Measurements from ENCODE around the gene ATP9B. TPM values are rescaled to one million over a fixed set of nuclear protein-coding genes. Genes with fewer than 3 reads are reported as not detected.
A peak's percentile ranks its signal among the peaks of the same experiment; 100 is the strongest.

ATP9B gene
- total RNA-seq, 1 experiment from 2014 or later = 25.6 TPM

DNA sequence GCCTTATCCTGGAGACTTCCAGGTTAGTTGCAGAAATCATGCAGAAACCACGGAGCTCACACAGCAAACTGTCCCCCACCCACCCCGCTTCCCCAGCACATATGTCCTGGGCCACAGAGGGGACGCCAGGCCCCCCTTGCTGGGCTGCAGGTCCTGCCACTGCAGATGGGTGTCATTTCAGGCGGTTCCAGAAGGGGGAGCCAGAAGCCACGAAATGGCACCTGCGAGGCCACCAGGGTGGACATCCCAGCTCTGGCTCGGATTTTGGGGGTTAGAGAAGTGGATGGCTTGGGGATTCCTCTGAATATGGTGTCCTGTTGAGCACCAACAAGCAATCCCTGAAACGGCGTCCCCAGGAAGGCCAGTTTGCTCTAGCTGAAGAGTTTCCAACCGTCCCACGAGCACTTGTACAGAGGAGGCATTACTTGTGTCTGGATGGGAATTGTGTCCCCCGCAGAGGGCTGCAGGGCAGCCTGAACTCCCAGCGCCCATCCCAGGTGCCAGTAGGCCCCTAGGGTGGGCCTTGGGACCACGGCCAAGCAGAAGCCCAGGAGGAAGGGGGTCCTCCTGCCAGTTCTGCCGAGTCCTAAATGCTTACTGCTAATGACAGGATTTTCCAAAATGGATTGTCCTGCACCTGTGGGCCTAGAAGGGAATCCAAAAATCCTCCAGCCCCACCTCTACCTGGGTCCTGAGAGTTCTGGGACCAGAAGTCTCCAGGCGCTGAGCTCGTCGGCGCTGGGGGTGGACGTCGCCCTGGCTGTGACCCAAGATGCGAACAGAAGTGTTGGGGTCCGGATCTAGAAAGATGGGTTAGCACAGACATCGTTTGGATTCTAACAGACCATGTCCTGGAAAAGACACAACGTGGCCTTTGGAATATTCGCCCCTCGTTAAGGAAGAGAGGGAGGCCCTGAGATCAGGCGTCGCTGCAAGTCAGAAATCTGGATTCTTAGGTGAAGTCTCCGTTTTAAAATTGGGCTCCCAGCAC is 311.9 kb downstream of the ATP9B start:
- no TSS peak for BruUV-seq (replicated peaks)
- CTCF ChIA-PET = interaction anchor here (0.5 kb wide), 1 partner anchor 54 kb away, joined by 6 read pairs; no protein-coding TSS in a partner anchor
- Mint-ChIP-seq H3K27ac (ENCODE audit: unreplicated experiment) (no peak overlapping the region), H3K9me3 (ENCODE audit: low read depth, unreplicated experiment) (no peaks in the 10 kb centered on the region), H3K36me3 (ENCODE audit: insufficient read depth, unreplicated experiment) (peaks cover 19% of the 10 kb centered on the region), H3K4me1 (ENCODE audit: low read depth, unreplicated experiment) (peaks cover 10% of the 10 kb centered on the region), H3K4me3 (ENCODE audit: low read depth, unreplicated experiment) (no peak overlapping the region), H3K27me3 (ENCODE audit: unreplicated experiment) (peaks cover 17% of the 10 kb centered on the region)
- peak; percentile 67 for TF ChIP-seq CTCF (IDR thresholded peaks at IDR 0.05; ENCODE audit: unreplicated experiment)
- peak; percentile 68 for DNase-seq
- intact Hi-C loops (cut with micrococcal nuclease; ENCODE audit: unreplicated experiment) = loop anchor here (1.0 to 2.0 kb wide), 2 partner anchors 148 to 263 kb away; no protein-coding TSS in a partner anchor

DNA sequence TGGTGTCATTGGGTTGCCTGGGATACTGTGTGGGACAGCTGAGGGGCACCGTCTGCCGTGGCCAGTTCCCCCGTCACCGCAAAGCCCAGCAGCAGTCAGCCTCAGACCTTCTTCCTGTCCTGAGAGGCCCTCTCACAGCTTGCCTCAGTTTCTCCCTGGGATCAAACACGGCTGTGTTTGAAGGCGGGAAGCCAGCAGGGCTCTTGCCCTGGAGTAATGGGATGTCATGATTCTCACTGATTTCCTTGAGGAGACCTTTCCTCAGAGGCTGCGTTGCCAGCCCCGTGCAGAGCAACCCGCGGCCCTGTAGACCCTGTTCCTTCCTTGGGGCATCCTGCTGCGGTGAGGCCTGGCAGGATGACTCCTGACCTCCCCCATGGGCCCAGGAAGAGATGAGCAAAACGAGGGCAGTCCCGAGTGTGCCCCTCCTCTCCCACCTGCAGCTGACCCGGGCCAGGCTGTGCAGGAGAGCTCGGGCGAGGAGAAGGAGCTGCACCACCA is 312.7 kb downstream of the ATP9B start:
- no TSS peak for BruUV-seq (replicated peaks)
- TF ChIP-seq CTCF (IDR thresholded peaks at IDR 0.05; ENCODE audit: unreplicated experiment) = no peak
- intact Hi-C loops (cut with micrococcal nuclease; ENCODE audit: unreplicated experiment) = loop anchor here (1.0 to 2.0 kb wide), 2 partner anchors 147 to 262 kb away; no protein-coding TSS in a partner anchor
- Mint-ChIP-seq H3K27ac (ENCODE audit: unreplicated experiment) (no peak overlapping the region), H3K4me1 (ENCODE audit: low read depth, unreplicated experiment) (peaks cover 10% of the 10 kb centered on the region), H3K27me3 (ENCODE audit: unreplicated experiment) (peaks cover 17% of the 10 kb centered on the region), H3K4me3 (ENCODE audit: low read depth, unreplicated experiment) (no peak overlapping the region), H3K9me3 (ENCODE audit: low read depth, unreplicated experiment) (no peaks in the 10 kb centered on the region), H3K36me3 (ENCODE audit: insufficient read depth, unreplicated experiment) (peaks cover 19% of the 10 kb centered on the region)
- CTCF ChIA-PET = no interaction called here
- DNase-seq = no peak

- Mint-ChIP-seq H3K9me3 (ENCODE audit: low read depth, unreplicated experiment) (no peaks in the 10 kb centered on the region), H3K4me1 (ENCODE audit: low read depth, unreplicated experiment) (peaks cover 10% of the 10 kb centered on the region), H3K27me3 (ENCODE audit: unreplicated experiment) (peaks cover 26% of the 10 kb centered on the region), H3K36me3 (ENCODE audit: insufficient read depth, unreplicated experiment) (peaks cover 19% of the 10 kb centered on the region), H3K27ac (ENCODE audit: unreplicated experiment) (no peak overlapping the region), H3K4me3 (ENCODE audit: low read depth, unreplicated experiment) (no peak overlapping the region)
- BruUV-seq (replicated peaks) = no TSS peak
- DNase-seq = no peak
- no peak for TF ChIP-seq CTCF (IDR thresholded peaks at IDR 0.05; ENCODE audit: unreplicated experiment)
- intact Hi-C loops (cut with micrococcal nuclease; ENCODE audit: unreplicated experiment) = no loop called here
- CTCF ChIA-PET = no interaction called here
These were observed 313.6 kb downstream of the ATP9B start for GRCh38 chr18:79382681-79383387.

DNA sequence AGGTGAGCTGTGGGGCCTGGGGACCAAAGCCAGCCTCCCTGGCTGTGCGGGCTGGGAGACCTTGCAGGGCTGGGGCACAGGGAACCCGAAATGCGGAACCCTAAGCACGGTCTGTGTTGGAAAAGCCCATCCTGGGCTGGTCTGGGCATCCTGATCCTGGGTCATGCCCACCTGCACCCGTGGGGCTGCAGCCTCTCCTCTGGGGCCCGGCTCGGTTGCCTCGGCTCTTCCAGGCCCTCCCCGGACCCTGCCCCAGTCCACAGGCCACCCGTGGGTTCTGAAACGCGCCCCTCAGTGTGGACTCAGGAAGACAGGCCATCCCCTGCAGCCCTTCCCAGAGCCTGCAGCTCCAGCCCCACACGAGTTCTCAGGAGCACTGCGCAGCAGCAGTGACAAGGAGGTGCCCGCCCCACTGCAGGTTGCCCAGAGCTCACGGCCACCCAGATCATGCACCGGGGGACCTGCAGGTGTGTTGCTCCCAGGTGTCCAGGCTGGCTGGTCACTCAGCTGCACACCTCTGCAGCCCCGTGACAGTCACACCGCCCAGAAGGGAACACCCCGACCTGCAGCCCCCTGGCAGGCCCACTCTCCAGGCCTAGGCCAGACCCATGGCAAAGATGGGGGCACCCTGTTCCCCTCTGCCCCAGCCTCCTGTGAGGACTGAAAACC is 314.3 kb downstream of the ATP9B start:
- CTCF ChIA-PET = no interaction called here
- H3K27ac Mint-ChIP-seq (ENCODE audit: unreplicated experiment) = peak overlapping the region; percentile 24
- peaks cover 32% of the 10 kb centered on the region for H3K27me3 Mint-ChIP-seq (ENCODE audit: unreplicated experiment)
- H3K4me1 Mint-ChIP-seq (ENCODE audit: low read depth, unreplicated experiment) = peaks cover 10% of the 10 kb centered on the region
- no peak for DNase-seq
- TF ChIP-seq CTCF (IDR thresholded peaks at IDR 0.05; ENCODE audit: unreplicated experiment) = no peak
- H3K4me3 Mint-ChIP-seq (ENCODE audit: low read depth, unreplicated experiment) = no peak overlapping the region
- BruUV-seq (replicated peaks) = no TSS peak
- peaks cover 19% of the 10 kb centered on the region for H3K36me3 Mint-ChIP-seq (ENCODE audit: insufficient read depth, unreplicated experiment)
- intact Hi-C loops (cut with micrococcal nuclease; ENCODE audit: unreplicated experiment) = no loop called here
- no peaks in the 10 kb centered on the region for H3K9me3 Mint-ChIP-seq (ENCODE audit: low read depth, unreplicated experiment)
